Measurements from ENCODE around the gene PCDHA4.
"Not testable (repeated sequence)": the region's sequence is repeated elsewhere in the genome, so short reads cannot be mapped to it uniquely, and the experiment has no call there.

PCDHA4 gene

GRCh38 chr5:140806834-140807775 lies at the start of gene PCDHA4:
PCDHA4 (plus strand) TSS chr5:140807068.
- in situ Hi-C loops (cut with MboI; ENCODE audit: low sequenced_read_pairs): no loop called here

GRCh38 chr5:140764177-140764973 lies 42.5 kb upstream of the PCDHA4 start:
- in situ Hi-C loops (cut with MboI; ENCODE audit: low sequenced_read_pairs): no loop called here

GRCh38 chr5:140767444-140767843 lies 39.4 kb upstream of the PCDHA4 start:
- in situ Hi-C loops (cut with MboI; ENCODE audit: low sequenced_read_pairs): no loop called here

- in situ Hi-C loops (cut with MboI; ENCODE audit: low sequenced_read_pairs): no loop called here
These were observed 26.4 kb upstream of the PCDHA4 start for GRCh38 chr5:140780512-140780911.

GRCh38 chr5:140785905-140786686 lies 20.8 kb upstream of the PCDHA4 start, which contains the start of gene PCDHA1:
PCDHA1 (plus strand) TSS chr5:140786140.
- in situ Hi-C loops (cut with MboI; ENCODE audit: low sequenced_read_pairs): no loop called here

- in situ Hi-C loops (cut with MboI; ENCODE audit: low sequenced_read_pairs): not testable (repeated sequence)
These were observed 19.4 kb upstream of the PCDHA4 start for GRCh38 chr5:140787422-140787821.

- in situ Hi-C loops (cut with MboI; ENCODE audit: low sequenced_read_pairs): not testable (repeated sequence)
These were observed 18.9 kb upstream of the PCDHA4 start for GRCh38 chr5:140787849-140788504.

- in situ Hi-C loops (cut with MboI; ENCODE audit: low sequenced_read_pairs): no loop called here
These were observed 15.8 kb upstream of the PCDHA4 start for GRCh38 chr5:140791089-140791488.

GRCh38 chr5:140794595-140795258 lies 12.1 kb upstream of the PCDHA4 start, which contains the start of gene PCDHA2:
PCDHA2 (plus strand) TSS chr5:140794852.
- in situ Hi-C loops (cut with MboI; ENCODE audit: low sequenced_read_pairs): no loop called here

- in situ Hi-C loops (cut with MboI; ENCODE audit: low sequenced_read_pairs): no loop called here
These were observed 11.6 kb upstream of the PCDHA4 start for GRCh38 chr5:140795259-140795641.

GRCh38 chr5:140796072-140796717 lies 10.7 kb upstream of the PCDHA4 start:
- in situ Hi-C loops (cut with MboI; ENCODE audit: low sequenced_read_pairs): not testable (repeated sequence)

- in situ Hi-C loops (cut with MboI; ENCODE audit: low sequenced_read_pairs): no loop called here
These were observed 10.2 kb upstream of the PCDHA4 start for GRCh38 chr5:140796718-140797095.

- in situ Hi-C loops (cut with MboI; ENCODE audit: low sequenced_read_pairs): no loop called here
These were observed 5.9 kb upstream of the PCDHA4 start, which contains the start of gene PCDHA3 for GRCh38 chr5:140800816-140801493. PCDHA3 (plus strand) TSS chr5:140801057.

GRCh38 chr5:140801494-140801841 lies 5.4 kb upstream of the PCDHA4 start:
- in situ Hi-C loops (cut with MboI; ENCODE audit: low sequenced_read_pairs): no loop called here

- in situ Hi-C loops (cut with MboI; ENCODE audit: low sequenced_read_pairs): not testable (repeated sequence)
These were observed 4.5 kb upstream of the PCDHA4 start for GRCh38 chr5:140802381-140802780.

GRCh38 chr5:140802781-140803271 lies 4.0 kb upstream of the PCDHA4 start:
- in situ Hi-C loops (cut with MboI; ENCODE audit: low sequenced_read_pairs): no loop called here

- in situ Hi-C loops (cut with MboI; ENCODE audit: low sequenced_read_pairs): not testable (repeated sequence)
These were observed 1.5 kb downstream of the PCDHA4 start for GRCh38 chr5:140808241-140808888.

GRCh38 chr5:140808889-140809291 lies 2.0 kb downstream of the PCDHA4 start:
- in situ Hi-C loops (cut with MboI; ENCODE audit: low sequenced_read_pairs): no loop called here
